Activated naive CD8-positive, alpha-beta T cell treated with anti-CD3 and anti-CD28 coated beads, Interleukin-2, amount 50 U/mL, for 16 hours (primary cell): ENCODE measurements around the gene BAZ2B.
"Not testable (repeated sequence)": the region's sequence is repeated elsewhere in the genome, so short reads cannot be mapped to it uniquely, and the experiment has no call there.

Experiments used
- DNase-seq: peaks from one replicate; pipeline ENCODE4 v3.0.0-alpha.2; 2020; ENCODE audit warnings: low read depth, low spot score

The BAZ2B gene, protein sequence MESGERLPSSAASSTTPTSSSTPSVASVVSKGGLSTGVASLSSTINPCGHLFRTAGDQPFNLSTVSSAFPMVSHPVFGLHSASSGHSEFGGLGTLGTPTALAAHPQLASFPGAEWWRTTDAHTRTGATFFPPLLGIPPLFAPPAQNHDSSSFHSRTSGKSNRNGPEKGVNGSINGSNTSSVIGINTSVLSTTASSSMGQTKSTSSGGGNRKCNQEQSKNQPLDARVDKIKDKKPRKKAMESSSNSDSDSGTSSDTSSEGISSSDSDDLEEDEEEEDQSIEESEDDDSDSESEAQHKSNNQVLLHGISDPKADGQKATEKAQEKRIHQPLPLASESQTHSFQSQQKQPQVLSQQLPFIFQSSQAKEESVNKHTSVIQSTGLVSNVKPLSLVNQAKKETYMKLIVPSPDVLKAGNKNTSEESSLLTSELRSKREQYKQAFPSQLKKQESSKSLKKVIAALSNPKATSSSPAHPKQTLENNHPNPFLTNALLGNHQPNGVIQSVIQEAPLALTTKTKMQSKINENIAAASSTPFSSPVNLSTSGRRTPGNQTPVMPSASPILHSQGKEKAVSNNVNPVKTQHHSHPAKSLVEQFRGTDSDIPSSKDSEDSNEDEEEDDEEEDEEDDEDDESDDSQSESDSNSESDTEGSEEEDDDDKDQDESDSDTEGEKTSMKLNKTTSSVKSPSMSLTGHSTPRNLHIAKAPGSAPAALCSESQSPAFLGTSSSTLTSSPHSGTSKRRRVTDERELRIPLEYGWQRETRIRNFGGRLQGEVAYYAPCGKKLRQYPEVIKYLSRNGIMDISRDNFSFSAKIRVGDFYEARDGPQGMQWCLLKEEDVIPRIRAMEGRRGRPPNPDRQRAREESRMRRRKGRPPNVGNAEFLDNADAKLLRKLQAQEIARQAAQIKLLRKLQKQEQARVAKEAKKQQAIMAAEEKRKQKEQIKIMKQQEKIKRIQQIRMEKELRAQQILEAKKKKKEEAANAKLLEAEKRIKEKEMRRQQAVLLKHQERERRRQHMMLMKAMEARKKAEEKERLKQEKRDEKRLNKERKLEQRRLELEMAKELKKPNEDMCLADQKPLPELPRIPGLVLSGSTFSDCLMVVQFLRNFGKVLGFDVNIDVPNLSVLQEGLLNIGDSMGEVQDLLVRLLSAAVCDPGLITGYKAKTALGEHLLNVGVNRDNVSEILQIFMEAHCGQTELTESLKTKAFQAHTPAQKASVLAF (N-terminal part only)

DNA sequence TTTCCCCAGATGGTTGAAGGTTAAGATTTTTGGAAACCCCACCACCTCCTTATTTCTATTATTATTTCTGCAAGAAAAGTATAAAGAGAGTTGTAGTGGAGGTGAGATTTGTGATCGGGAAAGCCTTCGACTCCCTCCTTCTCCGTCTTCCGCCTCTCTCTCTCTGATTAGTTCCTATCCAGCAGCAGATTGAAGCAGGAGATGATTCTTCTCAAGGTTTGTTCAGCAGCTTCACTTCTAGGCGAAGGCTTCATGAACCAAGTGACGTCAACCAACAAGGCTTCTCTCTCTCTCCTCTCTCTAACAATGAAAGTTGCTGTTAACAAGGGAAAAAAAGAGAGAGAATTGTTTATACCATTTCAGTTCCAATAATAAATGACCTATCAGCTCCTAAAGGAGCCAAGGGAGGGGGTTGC lies at the start of gene BAZ2B:
Gene BAZ2B, minus strand, starts transcription at position 263 of the 416 bp plus-strand sequence. CDS start 137,829 bp downstream, outside the sequence.
- DNase-seq = no peak

DNA sequence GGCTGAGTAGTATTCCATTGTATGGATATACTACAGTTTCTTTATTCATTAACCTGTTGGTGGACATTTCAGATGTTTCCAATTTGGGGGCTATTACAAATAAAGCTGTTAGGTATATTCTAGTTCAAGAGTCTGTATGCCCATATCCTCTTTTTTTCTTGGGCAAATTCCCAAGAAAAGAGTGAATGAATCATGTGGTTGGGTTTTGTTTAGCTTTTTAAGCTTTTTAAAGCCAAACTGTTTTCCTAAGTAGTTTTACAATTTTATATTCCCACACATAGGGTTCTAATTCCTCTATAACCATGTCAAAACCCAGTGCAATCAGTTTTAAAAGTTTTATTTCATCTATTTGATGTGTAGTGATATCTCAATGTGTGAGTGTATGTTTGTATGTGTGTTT lies 44.9 kb upstream of the BAZ2B start:
- no peak for DNase-seq

DNA sequence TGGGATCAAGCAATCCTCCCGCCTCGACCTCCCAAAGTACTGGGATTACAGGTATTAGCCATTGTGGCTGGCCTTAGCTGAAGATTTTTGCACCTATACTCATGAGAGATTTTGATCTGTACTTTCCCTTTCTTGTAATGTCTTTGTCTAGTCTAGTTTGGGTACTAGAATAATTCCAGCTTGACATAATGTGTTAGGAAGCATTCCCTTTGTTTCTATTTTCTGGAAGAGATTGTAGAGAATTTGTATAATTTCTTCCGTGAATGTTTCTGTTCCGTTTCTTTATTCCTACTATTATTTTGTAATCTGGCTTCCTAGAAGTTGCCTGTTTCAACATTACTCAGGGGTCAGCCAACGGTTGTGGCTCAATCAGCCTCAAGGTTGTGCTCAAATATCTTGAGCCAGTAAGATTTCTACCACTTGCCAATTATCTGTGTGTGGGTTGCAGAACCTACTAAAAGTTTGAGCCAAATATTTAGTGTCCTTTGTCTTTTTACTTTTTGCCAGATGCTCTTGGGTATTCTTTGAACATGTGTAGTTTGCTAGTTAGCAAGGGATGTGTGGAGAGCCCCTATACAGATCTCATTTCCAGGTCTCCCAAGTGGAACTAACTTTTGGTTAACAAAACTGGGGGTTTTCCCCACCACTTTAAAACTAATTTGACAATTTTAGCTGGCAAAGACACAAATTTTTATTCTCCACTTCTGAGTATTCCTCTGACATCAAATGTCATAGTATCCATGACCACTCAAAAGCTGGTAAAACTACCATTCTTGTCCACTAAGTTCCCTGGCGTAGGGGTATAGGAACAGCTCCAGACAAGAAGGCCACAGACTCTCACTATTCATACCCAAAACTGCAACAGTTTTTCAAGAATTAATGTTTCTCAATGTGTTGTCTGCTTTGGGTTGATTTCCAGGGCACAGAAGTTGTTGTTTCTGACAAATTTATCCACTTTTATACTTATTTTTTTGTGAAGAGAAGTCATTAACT lies 42.8 kb upstream of the BAZ2B start:
- no peak for DNase-seq

DNA sequence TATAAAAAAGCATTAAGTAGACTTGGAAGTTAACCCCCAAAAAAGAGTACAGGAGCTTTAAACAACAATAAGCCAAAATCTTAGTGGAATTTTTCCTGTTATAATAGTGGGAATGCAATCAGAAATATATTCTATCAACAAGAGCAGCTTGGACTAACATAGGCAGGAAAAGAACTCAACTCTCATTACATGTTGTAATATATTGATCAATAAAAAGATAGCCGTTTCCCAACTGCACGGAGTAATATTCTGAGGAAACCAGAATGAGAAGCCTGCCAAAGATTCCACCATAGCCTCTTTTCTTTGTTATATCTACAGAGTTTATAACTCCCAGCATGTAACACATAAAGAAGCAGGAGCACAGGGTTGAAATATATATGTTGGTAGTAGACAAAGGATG lies 37.6 kb upstream of the BAZ2B start:
- no peak for DNase-seq

DNA sequence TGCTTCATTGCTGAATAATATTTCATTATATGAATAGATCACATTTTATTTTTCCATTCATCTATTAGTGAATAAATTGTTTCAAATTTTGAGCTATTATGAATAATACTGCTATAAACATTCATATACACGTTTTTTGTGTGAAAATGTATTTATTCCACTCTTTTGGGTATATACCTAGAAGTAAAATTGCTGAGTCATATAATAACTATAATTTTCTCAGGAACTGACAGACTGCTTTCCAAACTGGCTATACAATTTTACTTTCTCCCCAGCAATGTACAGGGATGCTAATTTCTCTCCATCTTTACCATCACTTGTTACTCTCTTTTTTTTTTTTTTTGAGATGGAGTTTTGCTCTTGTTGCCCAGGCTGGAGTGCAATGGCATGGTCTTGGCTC lies 35.5 kb upstream of the BAZ2B start:
- no peak for DNase-seq

DNA sequence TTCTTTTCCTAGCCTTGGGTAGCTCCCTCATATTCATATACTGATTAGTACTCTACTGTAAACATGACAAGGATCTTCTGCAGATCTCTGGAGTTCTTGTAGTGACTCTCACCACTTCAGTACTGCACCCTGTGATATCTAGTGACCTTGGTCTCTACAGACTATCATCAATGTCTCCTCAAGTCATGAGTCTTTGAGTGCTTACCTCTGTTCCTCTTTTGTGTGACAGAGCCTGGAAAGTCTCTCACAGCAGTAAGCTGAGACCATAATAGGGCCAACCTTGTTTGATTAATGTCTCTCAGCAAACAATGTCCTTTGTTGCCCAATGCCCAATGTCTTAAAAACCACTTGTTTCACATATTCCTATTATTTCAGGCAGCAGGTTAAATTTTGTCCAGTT lies 34.2 kb upstream of the BAZ2B start:
- DNase-seq = no peak

DNA sequence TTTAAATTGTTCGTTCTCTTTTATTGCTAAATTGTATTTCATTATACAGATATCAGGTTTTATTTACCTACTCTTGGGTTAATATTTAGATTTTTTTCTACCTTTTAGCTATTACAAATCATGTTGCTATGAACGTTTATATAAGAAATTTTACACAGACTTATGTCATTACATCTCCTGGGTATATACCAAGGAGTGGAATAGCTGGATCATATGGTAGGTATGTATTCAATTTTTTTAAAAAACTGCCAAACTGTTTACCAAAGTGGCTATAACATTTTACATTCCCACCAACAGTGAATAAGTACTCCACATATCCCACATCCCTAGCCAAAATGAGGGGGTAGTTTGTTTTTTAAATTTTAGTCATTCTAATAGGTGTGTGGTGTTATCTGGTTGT lies 32.3 kb upstream of the BAZ2B start:
- DNase-seq = no peak

DNA sequence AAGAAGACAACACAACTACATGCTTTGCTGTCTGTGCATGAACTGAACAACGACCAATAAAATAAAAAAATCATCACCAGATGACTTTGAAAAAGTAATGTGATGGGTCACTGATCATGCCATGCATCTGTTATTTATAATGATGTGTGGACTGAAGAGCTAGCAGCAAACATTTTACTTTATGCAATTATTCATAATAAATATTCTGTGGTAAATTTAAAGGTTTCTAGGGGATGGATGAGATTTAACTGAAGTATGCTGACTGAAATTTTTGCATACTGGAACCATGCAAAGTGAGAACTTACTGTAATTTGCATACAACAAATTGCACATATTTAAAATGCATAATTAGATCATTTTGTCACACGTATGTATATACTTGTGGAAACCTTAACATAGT lies 31.3 kb upstream of the BAZ2B start:
- no peak for DNase-seq

DNA sequence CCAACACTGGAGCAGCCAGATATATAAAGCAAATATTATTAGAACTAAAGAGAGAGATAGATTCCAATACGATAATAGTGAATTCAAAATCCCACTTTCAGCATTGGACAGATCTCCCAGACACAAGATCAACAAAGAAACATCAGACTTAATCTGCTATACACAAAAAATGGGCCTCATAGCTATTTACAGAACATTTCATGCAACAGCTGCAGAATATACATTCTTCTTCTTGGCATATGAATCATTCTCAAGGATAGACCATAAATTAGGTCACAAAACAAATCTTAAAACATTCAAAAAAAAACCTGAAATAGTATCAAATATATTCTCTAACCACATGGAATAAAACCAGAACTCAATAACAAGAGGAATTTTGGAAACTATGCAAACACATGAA lies 23.8 kb upstream of the BAZ2B start:
- DNase-seq = no peak

DNA sequence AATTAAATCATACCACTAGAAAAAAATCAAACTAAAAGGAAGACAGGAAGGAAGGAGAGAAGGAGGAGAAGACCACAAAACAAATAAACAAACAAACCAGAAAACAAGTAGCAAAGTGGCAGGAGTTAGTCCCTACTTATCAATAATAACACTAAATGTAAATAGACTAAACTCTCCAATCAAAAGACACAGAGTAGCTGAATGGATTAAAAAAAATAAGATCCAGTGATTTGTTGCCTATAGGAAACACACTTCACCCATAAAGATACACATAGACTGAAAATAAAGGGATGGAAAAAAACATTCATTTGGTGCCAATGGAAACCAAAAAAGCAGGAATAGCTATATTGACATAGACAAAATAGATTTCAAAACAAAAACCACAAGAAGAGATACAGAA lies 23.4 kb upstream of the BAZ2B start:
- DNase-seq = no peak

DNA sequence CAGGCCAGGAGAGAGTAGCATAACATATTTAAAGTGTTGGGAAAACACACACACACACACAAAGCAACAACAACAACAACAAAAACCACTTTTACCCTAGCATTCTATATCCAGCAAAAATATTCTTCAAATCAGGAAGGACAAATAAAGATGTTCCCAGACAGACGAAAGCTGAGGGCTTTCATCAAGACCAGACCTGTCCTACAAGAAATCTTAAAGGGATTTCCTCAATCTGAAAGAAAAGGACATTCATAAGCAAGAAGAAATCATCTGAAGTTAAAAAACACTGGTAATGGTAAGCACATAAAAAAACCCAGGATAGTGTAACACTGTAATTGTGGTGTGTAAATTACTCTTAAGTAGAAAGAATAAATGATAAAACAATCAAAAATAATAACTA lies 22.7 kb upstream of the BAZ2B start:
- DNase-seq = no peak

DNA sequence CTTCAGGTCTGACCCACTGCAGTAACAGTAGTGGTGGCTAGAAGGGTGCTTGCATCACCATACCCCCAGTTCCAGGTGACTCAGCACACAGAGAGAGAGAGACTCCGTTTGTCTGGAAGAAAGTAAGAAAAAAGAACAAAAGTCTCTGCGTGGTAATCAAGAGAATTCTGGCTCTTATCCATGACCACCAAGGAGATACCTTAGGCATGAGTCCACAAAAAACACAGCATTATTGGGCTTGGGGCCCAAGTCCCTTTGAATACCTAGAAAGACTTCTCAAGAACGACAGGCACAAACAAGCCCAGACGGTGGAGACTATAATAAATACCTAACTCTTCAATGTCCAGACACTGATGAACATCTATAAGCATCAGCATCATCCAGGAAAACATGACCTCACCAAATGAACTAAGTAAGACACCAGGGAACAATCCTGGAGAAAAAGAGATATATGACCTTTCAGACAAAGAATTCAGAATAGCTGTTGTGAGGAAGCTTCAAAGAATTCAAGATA lies 21.7 kb upstream of the BAZ2B start:
- no peak for DNase-seq

DNA sequence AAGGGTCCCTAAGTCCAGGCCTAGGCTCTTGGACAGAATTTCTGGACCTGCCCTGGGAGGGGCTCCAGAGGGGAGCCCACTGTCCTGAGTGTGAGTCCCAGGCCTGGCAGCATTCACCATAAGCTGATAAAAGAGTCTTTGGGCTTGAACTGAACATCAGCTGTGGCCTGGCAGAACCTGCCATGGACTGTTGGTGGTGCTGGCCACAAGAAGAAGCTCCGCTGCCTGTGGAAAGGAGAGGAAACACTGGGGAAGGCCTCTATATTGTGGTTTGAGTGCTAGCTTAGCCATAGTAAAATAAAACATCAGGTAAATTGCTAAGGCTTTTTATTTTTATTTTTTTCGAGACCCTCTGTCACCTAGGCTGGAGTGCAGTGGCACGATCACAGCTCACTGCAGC lies 20.9 kb upstream of the BAZ2B start:
- no peak for DNase-seq

DNA sequence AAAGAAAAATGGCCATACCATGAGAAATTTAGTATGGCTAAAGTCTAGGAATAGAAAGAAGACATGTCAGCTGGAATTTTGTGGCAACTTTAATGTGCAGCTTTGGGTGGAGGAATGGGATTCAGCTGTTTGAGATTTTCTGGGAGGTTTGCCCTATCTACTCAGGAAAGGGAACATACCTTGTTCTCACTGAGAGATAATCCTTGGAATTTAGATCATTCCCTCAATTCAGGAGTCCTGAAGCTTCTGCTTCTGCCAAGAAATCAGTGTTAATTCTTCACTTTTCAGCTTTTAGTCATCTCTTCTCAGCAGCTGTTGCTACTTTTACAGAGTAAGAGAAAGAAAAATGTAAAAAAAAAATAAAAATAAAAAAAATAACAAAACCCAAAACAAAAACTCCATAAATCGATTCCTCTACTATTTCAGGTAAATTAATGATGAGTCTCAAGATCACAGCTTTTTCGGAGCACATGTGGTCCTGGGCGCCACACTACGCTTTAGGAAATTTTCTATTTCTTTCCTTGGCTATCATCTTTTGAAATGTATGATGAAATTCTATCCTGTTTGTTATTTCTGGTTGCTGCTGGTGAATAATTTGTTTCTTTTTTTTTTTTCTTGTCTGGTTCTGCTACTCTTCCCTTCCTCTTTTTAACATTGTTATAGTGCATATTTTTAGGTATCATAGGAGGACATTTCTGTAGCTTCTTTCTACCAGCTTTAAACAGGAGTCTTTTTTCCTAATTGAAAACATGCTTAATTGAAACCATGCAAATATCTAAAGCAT lies 18.9 kb upstream of the BAZ2B start:
- DNase-seq = no peak

DNA sequence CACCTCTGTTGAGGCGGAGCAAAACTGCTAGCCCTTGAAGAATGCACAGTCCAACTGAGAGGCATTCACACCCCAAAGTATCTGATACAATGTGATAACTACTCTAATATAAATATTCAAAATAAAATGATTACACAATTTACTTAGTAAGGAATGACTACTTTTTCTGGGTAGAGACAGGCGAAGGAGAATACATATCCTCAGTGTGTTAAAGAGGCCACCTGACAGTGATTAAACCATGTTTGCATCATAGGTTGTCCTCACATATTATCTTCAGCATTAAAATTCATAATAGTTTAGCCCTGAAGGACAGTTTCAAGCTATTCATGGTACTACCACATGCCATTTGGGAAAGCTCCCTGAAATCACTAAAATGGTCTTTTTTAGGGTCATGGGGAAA lies 16.9 kb upstream of the BAZ2B start:
- no peak for DNase-seq

DNA sequence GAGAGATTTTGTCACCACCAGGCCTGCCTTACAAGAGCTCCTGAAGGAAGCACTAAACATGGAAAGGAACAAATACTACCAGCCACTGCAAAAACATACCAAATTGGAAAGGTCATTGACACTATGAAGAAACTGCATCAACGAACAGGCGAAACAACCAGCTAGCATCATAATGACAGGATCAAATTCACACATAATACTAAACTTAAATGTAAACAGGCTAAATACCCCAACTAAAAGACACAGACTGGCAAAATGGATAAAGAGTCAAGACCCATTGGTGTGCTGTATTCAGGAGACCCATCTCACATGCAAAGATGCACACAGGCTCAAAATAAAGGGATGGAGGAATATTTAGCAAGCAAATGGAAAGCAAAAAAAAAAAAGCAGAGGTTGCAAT lies 9.3 kb upstream of the BAZ2B start:
- DNase-seq = not testable (repeated sequence)

DNA sequence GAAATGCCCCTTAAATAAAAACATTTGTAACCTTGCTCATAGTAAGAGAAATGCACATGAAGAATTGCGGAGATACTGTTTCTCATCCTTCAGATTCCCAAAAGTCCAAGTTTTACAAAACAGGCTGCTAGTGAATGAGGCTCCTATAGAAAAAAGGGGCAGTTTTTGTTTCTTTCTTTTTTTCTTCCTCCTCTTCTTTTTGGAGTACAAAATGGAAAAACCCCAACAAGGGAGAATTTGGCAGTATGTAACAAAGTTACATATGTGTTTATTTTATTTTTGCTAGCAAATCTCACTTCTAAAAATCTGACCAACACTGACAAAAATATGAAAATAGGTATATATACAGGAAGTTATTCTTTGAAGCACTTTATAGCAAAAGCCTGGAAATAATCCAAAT lies 7.1 kb upstream of the BAZ2B start:
- no peak for DNase-seq

DNA sequence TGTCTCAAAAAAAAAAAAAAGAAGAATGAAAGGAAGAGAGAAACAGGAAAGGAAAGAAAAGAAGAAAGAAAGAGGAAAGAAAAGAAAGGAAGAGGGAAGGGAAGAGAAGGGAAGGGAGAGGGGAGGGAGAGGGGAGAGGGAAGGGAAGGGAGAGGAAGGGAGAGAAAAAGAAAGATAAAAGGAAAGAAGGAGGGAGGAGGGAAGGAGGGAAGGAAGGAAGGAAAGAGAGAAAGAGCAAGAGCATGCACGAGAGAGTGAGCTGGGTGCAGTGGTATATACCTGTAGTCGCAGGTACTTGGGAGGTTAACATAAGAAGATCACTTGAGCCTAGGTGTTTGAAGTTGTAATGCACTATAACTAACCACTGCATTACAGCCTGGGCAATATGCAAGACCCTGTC lies 6.6 kb upstream of the BAZ2B start:
- no peak for DNase-seq

DNA sequence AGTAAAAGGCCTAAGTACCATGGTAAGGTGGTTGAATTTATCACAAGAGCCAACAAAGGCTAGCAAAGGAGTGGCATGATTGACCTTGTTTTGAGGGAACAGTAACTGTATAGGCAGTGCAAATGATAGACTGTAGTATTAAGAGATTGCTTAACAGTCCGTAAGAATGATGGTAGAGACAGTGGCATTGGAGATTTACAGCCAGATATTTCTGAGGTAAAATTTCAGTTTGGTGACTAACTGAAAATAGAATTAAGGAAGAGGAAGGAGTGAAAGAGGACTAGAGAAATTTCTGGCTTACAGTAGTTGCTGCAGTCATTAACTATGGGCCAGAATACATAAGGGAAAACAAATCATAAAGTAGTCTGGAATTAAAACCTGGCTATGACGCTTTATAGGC lies 4.4 kb upstream of the BAZ2B start:
- no peak for DNase-seq

DNA sequence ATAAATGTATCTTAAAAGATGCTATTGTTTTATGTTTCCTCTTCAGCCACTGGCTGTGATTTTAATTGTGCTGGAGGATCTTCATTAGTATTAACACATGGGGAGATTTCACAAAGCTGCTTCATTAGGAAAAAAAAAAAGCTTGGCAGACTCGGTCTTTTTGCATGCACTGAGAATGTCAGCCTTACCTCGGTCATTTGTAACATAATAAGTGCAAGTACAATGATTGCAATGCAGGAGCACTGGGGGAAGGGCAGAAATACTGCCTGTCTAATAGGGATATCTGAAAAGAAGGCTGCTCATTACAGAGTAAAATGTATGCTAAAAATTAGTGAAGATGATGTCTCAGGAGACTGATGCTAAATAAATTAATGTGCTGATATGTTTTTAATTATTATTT lies 1.3 kb upstream of the BAZ2B start:
- DNase-seq = no peak
